DOHH2 (cell line): Measurements from ENCODE around the gene FAM83E.

Experiments
- H3F3A ChIP-seq: fragments of 200-600 bp; sonication (generic), shearing (Covaris generic); 2 replicates; pipeline ENCODE4 v1.6.0; 2016; ENCODE audit warnings: antibody characterized with exemption, mild to moderate bottlenecking; ENCODE audit not compliant: control insufficient read depth, insufficient read depth
- H3K27ac ChIP-seq: fragments of 200-600 bp; sonication (generic); 2 replicates; pipeline ENCODE4 v1.5.1; 2014; ENCODE audit warnings: low read depth, mild to moderate bottlenecking, low read length, moderate library complexity
- H3K27me3 ChIP-seq: fragments of 200-600 bp; sonication (generic); 2 replicates; pipeline ENCODE4 v1.6.1; 2014; ENCODE audit warnings: mild to moderate bottlenecking, low read length, mixed read lengths; ENCODE audit not compliant: control insufficient read depth
- H3K36me3 ChIP-seq: fragments of 200-600 bp; sonication (generic); 2 replicates; pipeline ENCODE4 v1.6.1; 2014; ENCODE audit warnings: mild to moderate bottlenecking, low read length, moderate library complexity, mixed read lengths; ENCODE audit not compliant: control insufficient read depth
- H3K4me1 ChIP-seq: fragments of 200-600 bp; sonication (generic); 2 replicates; pipeline ENCODE4 v1.6.1; 2014; ENCODE audit warnings: mild to moderate bottlenecking, low read length, mixed read lengths; ENCODE audit not compliant: control insufficient read depth
- H3K4me2 ChIP-seq: fragments of 200-600 bp; sonication (generic); 2 replicates; pipeline ENCODE4 v1.6.0; 2014; ENCODE audit warnings: mild to moderate bottlenecking, low read length, moderate library complexity
- H3K4me3 ChIP-seq: fragments of 200-600 bp; sonication (generic); 2 replicates; pipeline ENCODE4 v1.5.1; 2014; ENCODE audit warnings: mild to moderate bottlenecking, low read length, mixed read lengths
- H3K79me2 ChIP-seq: fragments of 200-600 bp; sonication (generic); 2 replicates; pipeline ENCODE4 v1.6.1; 2014; ENCODE audit warnings: mild to moderate bottlenecking, low read length, mixed read lengths; ENCODE audit not compliant: control insufficient read depth
- H3K9me2 ChIP-seq: fragments of 200-600 bp; sonication (generic); replicated peaks from 2 replicates; pipeline ENCODE4 v1.6.1; 2014; ENCODE audit warnings: mild to moderate bottlenecking, low read length, mixed read lengths; ENCODE audit not compliant: control insufficient read depth
- H3K9me3 ChIP-seq: fragments of 200-600 bp; sonication (generic); 2 replicates; pipeline ENCODE4 v1.6.1; 2014; ENCODE audit warnings: antibody characterized with exemption, low read length, mixed read lengths; ENCODE audit not compliant: control insufficient read depth, insufficient read depth
- H4K20me1 ChIP-seq: fragments of 200-600 bp; sonication (generic); 2 replicates; pipeline ENCODE4 v1.6.0; 2014; ENCODE audit warnings: low read depth, mild to moderate bottlenecking, antibody characterized with exemption, low read length, moderate library complexity; ENCODE audit not compliant: control insufficient read depth, insufficient read depth
- CTCF ChIP-seq: fragments of 200-600 bp; sonication (generic); IDR thresholded peaks from one replicate; pipeline ENCODE4 v1.5.1; 2014; ENCODE audit warnings: antibody characterized with exemption, mild to moderate bottlenecking, low read depth, low read length; ENCODE audit not compliant: poor library complexity, severe bottlenecking
- EZH2phosphoT487 ChIP-seq: fragments of 200-600 bp; sonication (generic); IDR thresholded peaks from 2 replicates; pipeline ENCODE4 v1.6.1; 2017; ENCODE audit warnings: borderline replicate concordance, mild to moderate bottlenecking, antibody characterized with exemption, low read length, moderate library complexity, mixed read lengths

FAM83E gene

DNA sequence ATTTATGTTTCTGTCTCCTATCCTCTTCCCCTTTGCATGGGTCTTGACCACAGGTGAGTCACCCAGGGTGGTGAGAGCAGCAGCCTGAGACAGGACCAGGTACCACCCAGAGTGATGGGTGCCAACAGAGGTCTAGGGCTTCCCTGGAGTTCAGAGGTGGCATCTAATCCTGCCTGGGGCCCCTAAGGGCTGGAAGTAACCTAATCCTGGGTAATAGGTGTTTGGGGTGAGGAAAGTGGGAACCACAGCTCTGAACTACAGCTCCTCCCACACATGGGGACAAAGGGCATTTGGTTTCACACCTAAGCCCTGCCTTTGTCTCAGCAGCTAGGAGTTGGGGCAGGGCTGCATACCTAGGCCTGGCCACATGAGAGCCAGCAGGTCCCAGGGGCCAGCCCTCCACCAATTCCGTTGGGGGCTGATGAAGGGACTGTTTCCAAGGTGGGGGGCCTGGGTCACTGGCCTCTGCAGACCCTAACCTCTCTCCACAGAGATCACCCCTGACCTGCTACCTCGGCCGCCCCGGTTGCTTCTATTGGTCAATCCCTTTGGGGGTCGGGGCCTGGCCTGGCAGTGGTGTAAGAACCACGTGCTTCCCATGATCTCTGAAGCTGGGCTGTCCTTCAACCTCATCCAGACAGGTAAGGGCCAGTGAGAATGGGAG is 12.5 kb upstream of the FAM83E start:
- no peaks in the 10 kb centered on the region for H3K27me3 ChIP-seq
- H3K4me3 ChIP-seq, result no peak overlapping the region
- no peaks in the 10 kb centered on the region for H4K20me1 ChIP-seq
- H3F3A ChIP-seq, result peaks cover 2% of the 10 kb centered on the region
- H3K4me1 ChIP-seq, result peaks cover 16% of the 10 kb centered on the region
- H3K79me2 ChIP-seq, result peaks cover 20% of the 10 kb centered on the region
- H3K36me3 ChIP-seq, result peaks cover 32% of the 10 kb centered on the region
- H3K9me3 ChIP-seq, result no peaks in the 10 kb centered on the region
- no peak overlapping the region for H3K4me2 ChIP-seq
- TF ChIP-seq EZH2phosphoT487 (no peak), CTCF (no peak)
- H3K9me2 ChIP-seq, result no peaks in the 10 kb centered on the region
- no peak overlapping the region for H3K27ac ChIP-seq

DNA sequence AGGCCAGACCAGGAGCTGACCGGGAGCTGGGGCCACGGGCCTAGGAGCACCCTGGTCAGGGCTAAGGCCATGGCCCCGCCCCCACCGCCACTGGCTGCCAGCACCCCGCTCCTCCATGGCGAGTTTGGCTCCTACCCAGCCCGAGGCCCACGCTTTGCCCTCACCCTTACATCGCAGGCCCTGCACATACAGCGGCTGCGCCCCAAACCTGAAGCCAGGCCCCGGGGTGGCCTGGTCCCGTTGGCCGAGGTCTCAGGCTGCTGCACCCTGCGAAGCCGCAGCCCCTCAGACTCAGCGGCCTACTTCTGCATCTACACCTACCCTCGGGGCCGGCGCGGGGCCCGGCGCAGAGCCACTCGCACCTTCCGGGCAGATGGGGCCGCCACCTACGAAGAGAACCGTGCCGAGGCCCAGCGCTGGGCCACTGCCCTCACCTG is 11.0 kb upstream of the FAM83E start:
- Histone ChIP-seq H3F3A (peaks cover 4% of the 10 kb centered on the region), H3K4me2 (no peak overlapping the region), H3K36me3 (peaks cover 26% of the 10 kb centered on the region), H3K4me1 (peaks cover 18% of the 10 kb centered on the region), H3K4me3 (no peak overlapping the region), H3K27me3 (no peaks in the 10 kb centered on the region), H3K9me2 (no peaks in the 10 kb centered on the region), H3K27ac (no peak overlapping the region), H4K20me1 (no peaks in the 10 kb centered on the region), H3K79me2 (peaks cover 22% of the 10 kb centered on the region), H3K9me3 (no peaks in the 10 kb centered on the region)
- TF ChIP-seq CTCF (no peak), EZH2phosphoT487 (no peak)

DNA sequence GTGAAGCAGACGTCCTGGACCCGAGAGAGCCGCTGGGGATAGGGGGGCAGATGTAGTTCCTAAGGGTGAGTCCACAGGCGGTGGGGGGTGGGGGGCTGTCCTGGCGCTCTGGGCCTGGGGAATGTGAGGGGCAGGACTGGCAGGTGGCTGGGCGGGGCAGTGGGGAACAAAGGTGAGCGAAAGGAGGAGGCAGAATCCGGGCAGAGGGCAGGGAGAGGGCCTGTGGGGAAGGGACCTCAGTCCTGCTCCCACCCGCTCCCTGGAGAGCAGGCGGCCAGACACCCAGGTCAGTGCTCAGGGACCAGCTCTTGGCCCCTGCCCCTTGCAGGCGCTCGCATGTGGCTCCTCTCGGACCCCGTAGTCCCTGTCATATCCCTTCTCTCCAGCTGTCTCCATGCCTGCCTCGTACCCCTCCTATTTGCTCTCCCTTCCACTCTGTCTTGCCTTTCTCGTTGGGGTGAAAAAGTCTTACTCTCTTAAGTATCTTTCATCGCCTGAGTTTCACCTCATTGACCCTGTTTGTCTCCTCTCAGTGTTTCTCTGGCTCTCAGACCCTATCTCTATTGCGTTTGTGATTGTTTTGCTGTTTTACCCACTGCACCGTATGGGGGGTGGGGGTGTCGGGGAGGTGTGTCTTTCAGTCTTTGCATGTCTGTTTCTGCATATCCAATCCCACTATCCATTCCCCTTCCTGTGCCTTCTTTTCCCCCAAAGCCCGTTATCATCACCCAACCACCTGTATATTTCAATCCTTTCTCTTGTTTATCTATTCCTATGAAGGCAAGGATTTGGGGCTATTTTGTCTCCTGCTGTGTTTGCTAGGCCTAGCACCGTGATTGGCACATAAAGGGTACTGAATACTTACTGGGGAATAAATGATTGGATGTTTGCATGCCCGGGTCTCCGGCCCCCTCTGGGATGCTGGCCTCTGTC is 10.2 kb upstream of the FAM83E start:
- H3K4me1 ChIP-seq, result peaks cover 22% of the 10 kb centered on the region
- H3F3A ChIP-seq, result peaks cover 4% of the 10 kb centered on the region
- H3K27me3 ChIP-seq, result no peaks in the 10 kb centered on the region
- no peak overlapping the region for H3K27ac ChIP-seq
- H3K4me3 ChIP-seq, result peak overlapping the region; percentile 78
- no peaks in the 10 kb centered on the region for H4K20me1 ChIP-seq
- H3K4me2 ChIP-seq, result peak overlapping the region; percentile 91
- no peaks in the 10 kb centered on the region for H3K9me2 ChIP-seq
- peaks cover 26% of the 10 kb centered on the region for H3K79me2 ChIP-seq
- H3K36me3 ChIP-seq, result peaks cover 18% of the 10 kb centered on the region
- no peaks in the 10 kb centered on the region for H3K9me3 ChIP-seq
- TF ChIP-seq EZH2phosphoT487 (no peak), CTCF (no peak)
